ENCODE measurements around the gene LMAN2L.

Gene LMAN2L

GRCh38 chr2:96760986-96761832 is 21.3 kb upstream of the LMAN2L start:
- DNase-seq (ENCODE audit: extremely low read depth in 1 of 2, low read depth in 1 of 2): peak in 1 of 2 donors; percentile 56

GRCh38 chr2:96760036-96760985 is 20.4 kb upstream of the LMAN2L start, which contains the start of gene CNNM4:
Gene CNNM4 (plus strand): TSS chr2:96760902. CDS start chr2:96761000, 98 bp downstream.
- peak; percentile 72 to 84 for DNase-seq (ENCODE audit: extremely low read depth in 1 of 2, low read depth in 1 of 2)

GRCh38 chr2:96759548-96759947 is 19.7 kb upstream of the LMAN2L start:
- no peak for DNase-seq (ENCODE audit: extremely low read depth in 1 of 2, low read depth in 1 of 2)

GRCh38 chr2:96758987-96759386 is 19.1 kb upstream of the LMAN2L start:
- no peak for DNase-seq (ENCODE audit: extremely low read depth in 1 of 2, low read depth in 1 of 2)

- DNase-seq (ENCODE audit: extremely low read depth in 1 of 2, low read depth in 1 of 2): no peak
Measured at GRCh38 chr2:96757477-96757860, 17.6 kb upstream of the LMAN2L start.

- DNase-seq (ENCODE audit: extremely low read depth in 1 of 2, low read depth in 1 of 2): no peak
Measured at GRCh38 chr2:96756788-96757476, 17.1 kb upstream of the LMAN2L start.

- DNase-seq (ENCODE audit: extremely low read depth in 1 of 2, low read depth in 1 of 2): no peak
Measured at GRCh38 chr2:96754317-96754716, 14.5 kb upstream of the LMAN2L start.

GRCh38 chr2:96753661-96754282 is 13.9 kb upstream of the LMAN2L start:
- no peak for DNase-seq (ENCODE audit: extremely low read depth in 1 of 2, low read depth in 1 of 2)

- no peak for DNase-seq (ENCODE audit: extremely low read depth in 1 of 2, low read depth in 1 of 2)
Measured at GRCh38 chr2:96751800-96752199, 11.9 kb upstream of the LMAN2L start.

- no peak for DNase-seq (ENCODE audit: extremely low read depth in 1 of 2, low read depth in 1 of 2)
Measured at GRCh38 chr2:96747061-96747617, 7.3 kb upstream of the LMAN2L start.

- no peak for DNase-seq (ENCODE audit: extremely low read depth in 1 of 2, low read depth in 1 of 2)
Measured at GRCh38 chr2:96739076-96739632, 710 bp downstream of the LMAN2L start.

- DNase-seq (ENCODE audit: extremely low read depth in 1 of 2, low read depth in 1 of 2): no peak
Measured at GRCh38 chr2:96737831-96738230, 2.0 kb downstream of the LMAN2L start.

- no peak for DNase-seq (ENCODE audit: extremely low read depth in 1 of 2, low read depth in 1 of 2)
Measured at GRCh38 chr2:96737251-96737650, 2.6 kb downstream of the LMAN2L start.

- DNase-seq (ENCODE audit: extremely low read depth in 1 of 2, low read depth in 1 of 2): no peak
Measured at GRCh38 chr2:96734880-96735583, 4.8 kb downstream of the LMAN2L start.

GRCh38 chr2:96733931-96734330 is 5.9 kb downstream of the LMAN2L start:
- no peak for DNase-seq (ENCODE audit: extremely low read depth in 1 of 2, low read depth in 1 of 2)

GRCh38 chr2:96730212-96730611 is 9.7 kb downstream of the LMAN2L start:
- DNase-seq (ENCODE audit: extremely low read depth in 1 of 2, low read depth in 1 of 2): no peak

GRCh38 chr2:96729748-96730147 is 10.1 kb downstream of the LMAN2L start:
- DNase-seq (ENCODE audit: extremely low read depth in 1 of 2, low read depth in 1 of 2): no peak

- DNase-seq (ENCODE audit: extremely low read depth in 1 of 2, low read depth in 1 of 2): no peak
Measured at GRCh38 chr2:96727431-96727830, 12.4 kb downstream of the LMAN2L start.

GRCh38 chr2:96726131-96726530 is 13.7 kb downstream of the LMAN2L start:
- DNase-seq (ENCODE audit: extremely low read depth in 1 of 2, low read depth in 1 of 2): no peak

Measured in activated CD8-positive, alpha-beta memory T cell treated with anti-CD3 and anti-CD28 coated beads for 1 hour (primary cell).